Uterus (tissue), 2 donors: ENCODE data around the gene UQCRC1.

Experiments
- CTCF ChIP-seq, 4 experiments: fragments of 200-600 bp in 2 of 4; fragments of 450-650 bp in 2 of 4; sonication (generic) in 2 of 4; IDR thresholded peaks; one replicate each; pipeline ENCODE4 v1.5.1; 2016 to 2019; ENCODE audit warnings: antibody characterized with exemption in 4 of 4, mild to moderate bottlenecking in 2 of 4, moderate library complexity in 1 of 4
- POLR2A ChIP-seq, 2 donors: fragments of 450-650 bp; IDR thresholded peaks; one replicate each; pipeline ENCODE4 v1.6.1; 2016; ENCODE audit warnings: antibody characterized with exemption in 2 of 2, mild to moderate bottlenecking in 1 of 2, moderate library complexity in 1 of 2

- TF ChIP-seq POLR2A (IDR thresholded peaks at IDR 0.05), result no peak
- no peak for TF ChIP-seq CTCF (IDR thresholded peaks at IDR 0.05)
Measured at GRCh38 chr3:48575366-48575765, 34.1 kb downstream of the UQCRC1 start.
